H1 (cell line): ENCODE data around the gene MRPS5. TPM values are rescaled to one million over a fixed set of nuclear protein-coding genes. Genes with fewer than 3 reads are reported as not detected.

Experiments used
- CTCF ChIA-PET: fragments of 300-600 bp; sonication (Branson Sonifier 250); formaldehyde crosslinking; loops from one replicate; lab custom pipeline; 2021; ENCODE audit not compliant: partially characterized antibody; lab: Charles Lee
- POLR2A ChIA-PET: fragments of 300-600 bp; sonication (Branson Sonifier 250); formaldehyde crosslinking; loops from one replicate; lab custom pipeline; 2021; ENCODE audit warnings: inconsistent platforms; ENCODE audit not compliant: partially characterized antibody; lab: Charles Lee
- DNase-seq, 2 experiments: peaks; one replicate each; pipeline versions ENCODE4 v3.0.0 to v3.0.0-alpha.2; 2010 to 2022; ENCODE audit warnings: low spot score in 2 of 2, low read depth in 1 of 2, mixed read lengths in 1 of 2
- FAIRE-seq: peaks from 2 replicates; lab custom pipeline; 2011; peaks lifted over from hg19 to GRCh38; lab: Jason Lieb, UNC
- H2AFZ ChIP-seq: 2 replicates; pipeline ENCODE4 v1.8.1; 2012; ENCODE audit warnings: low read length, inconsistent platforms
- H2AK5ac ChIP-seq: 2 replicates; pipeline ENCODE4 v1.6.1; 2013; ENCODE audit warnings: low read depth, low read length
- H2BK120ac ChIP-seq: replicated peaks from 2 replicates; pipeline ENCODE3; 2013; ENCODE audit warnings: low read depth, low read length, inconsistent platforms
- H2BK12ac ChIP-seq: 2 replicates; pipeline ENCODE4 v1.6.1; 2013; ENCODE audit warnings: low read depth, low read length
- H2BK15ac ChIP-seq: 2 replicates; pipeline ENCODE4 v1.6.1; 2013; ENCODE audit warnings: low read length
- H2BK20ac ChIP-seq: 2 replicates; pipeline ENCODE4 v1.6.1; 2013; ENCODE audit warnings: low read length
- H2BK5ac ChIP-seq: 2 replicates; pipeline ENCODE4 v1.6.1; 2013; ENCODE audit warnings: low read depth, low read length
- H3K14ac ChIP-seq: 2 replicates; pipeline ENCODE4 v1.6.1; 2013; ENCODE audit warnings: inconsistent platforms; ENCODE audit not compliant: insufficient read length
- H3K18ac ChIP-seq: 2 replicates; pipeline ENCODE4 v1.6.1; 2013; ENCODE audit warnings: low read length; ENCODE audit errors: extremely low read depth
- H3K23ac ChIP-seq: 2 replicates; pipeline ENCODE4 v1.6.1; 2013; ENCODE audit warnings: inconsistent platforms; ENCODE audit not compliant: insufficient read length
- H3K23me2 ChIP-seq: 2 replicates; pipeline ENCODE4 v1.6.1; 2013; ENCODE audit warnings: low read depth, low read length
- H3K27ac ChIP-seq: 2 replicates; pipeline ENCODE4 v1.6.1; 2011; ENCODE audit warnings: low read depth, low read length, inconsistent platforms
- H3K27me3 ChIP-seq, 4 experiments: replicated peaks in 1 of 4; 1 replicate in 1 of 4; 2 replicates in 3 of 4; pipeline versions ENCODE4 v1.6.1 to v1.8.1; 2011 to 2013; ENCODE audit warnings: low read length in 3 of 4, mild to moderate bottlenecking in 3 of 4, inconsistent platforms in 2 of 4, mixed read lengths in 2 of 4, moderate library complexity in 1 of 4; ENCODE audit not compliant: control insufficient read depth in 3 of 4, insufficient read depth in 3 of 4; ENCODE audit errors: extremely low read depth in 1 of 4
- H3K36me3 ChIP-seq, 4 experiments: 2 replicates each; pipeline versions ENCODE4 v1.6.1 to v1.8.1; 2011 to 2013; ENCODE audit warnings: mild to moderate bottlenecking in 4 of 4, low read length in 3 of 4, moderate library complexity in 2 of 4, control low read depth in 1 of 4, inconsistent platforms in 1 of 4; ENCODE audit not compliant: insufficient read depth in 4 of 4, control insufficient read depth in 2 of 4
- H3K4ac ChIP-seq: replicated peaks from 2 replicates; pipeline ENCODE3; 2013; ENCODE audit warnings: low read length, low read depth, mixed read lengths, inconsistent platforms; ENCODE audit not compliant: insufficient read length
- H3K4me1 ChIP-seq, 4 experiments: replicated peaks in 1 of 4; 1 replicate in 1 of 4; 2 replicates in 3 of 4; pipeline versions ENCODE4 v1.6.1 to v1.8.1; 2011 to 2013; ENCODE audit warnings: low read length in 3 of 4, inconsistent platforms in 2 of 4, mixed read lengths in 1 of 4; ENCODE audit not compliant: insufficient read depth in 4 of 4, control insufficient read depth in 3 of 4
- H3K4me2 ChIP-seq, 2 experiments: 2 replicates each; pipeline versions ENCODE4 v1.6.1 to v1.8.1; 2011 to 2013; ENCODE audit warnings: low read depth in 2 of 2, low read length in 2 of 2, control low read depth in 1 of 2, inconsistent platforms in 1 of 2, mild to moderate bottlenecking in 1 of 2; ENCODE audit not compliant: insufficient read depth in 1 of 2
- H3K4me3 ChIP-seq, 4 experiments: fragments of 200-600, 300-600 bp in 1 of 4; sonication (generic), shearing (Covaris generic), sonication (Bioruptor Twin) in 1 of 4; 2 replicates each; pipeline versions ENCODE4 v1.5.1 to v1.8.1; 2011 to 2016; ENCODE audit warnings: low read length in 4 of 4, low read depth in 3 of 4, control low read depth in 2 of 4, inconsistent platforms in 2 of 4, mild to moderate bottlenecking in 2 of 4, mixed read lengths in 1 of 4, moderate library complexity in 1 of 4; ENCODE audit not compliant: insufficient read depth in 2 of 4; ENCODE audit errors: extremely low read depth in 1 of 4
- H3K56ac ChIP-seq: replicated peaks from 2 replicates; pipeline ENCODE3; 2013; ENCODE audit warnings: low read depth, mild to moderate bottlenecking, mixed read lengths, low read length, inconsistent platforms; ENCODE audit not compliant: insufficient read length
- H3K79me1 ChIP-seq: 2 replicates; pipeline ENCODE4 v1.6.1; 2013; ENCODE audit warnings: low read depth, low read length, control low read depth
- H3K79me2 ChIP-seq, 2 experiments: 2 replicates each; pipeline versions ENCODE4 v1.6.1 to v1.8.1; 2012 to 2013; ENCODE audit warnings: low read length in 2 of 2, mild to moderate bottlenecking in 2 of 2, inconsistent platforms in 1 of 2; ENCODE audit not compliant: insufficient read depth in 2 of 2, control insufficient read depth in 1 of 2
- H3K9ac ChIP-seq, 4 experiments: replicated peaks in 1 of 4; 1 replicate in 1 of 4; 2 replicates in 3 of 4; pipeline versions ENCODE4 v1.6.1 to v1.8.1; 2011 to 2013; ENCODE audit warnings: low read depth in 3 of 4, low read length in 3 of 4, control low read depth in 2 of 4, mild to moderate bottlenecking in 2 of 4, moderate library complexity in 2 of 4, inconsistent platforms in 1 of 4; ENCODE audit errors: extremely low read depth in 1 of 4
- H3K9me3 ChIP-seq, 2 experiments: 2 replicates each; pipeline versions ENCODE4 v1.6.1 to v1.8.1; 2012 to 2013; ENCODE audit warnings: mild to moderate bottlenecking in 2 of 2, moderate library complexity in 2 of 2, control low read depth in 1 of 2, inconsistent platforms in 1 of 2, low read depth in 1 of 2, low read length in 1 of 2, mixed read lengths in 1 of 2; ENCODE audit not compliant: insufficient read depth in 2 of 2
- H4K20me1 ChIP-seq, 2 experiments: replicated peaks in 1 of 2; 2 replicates each; pipeline versions ENCODE3 to v1.8.1; 2011 to 2013; ENCODE audit warnings: inconsistent platforms in 2 of 2, low read length in 2 of 2, mild to moderate bottlenecking in 1 of 2; ENCODE audit not compliant: insufficient read depth in 2 of 2, control insufficient read depth in 1 of 2
- H4K5ac ChIP-seq: 2 replicates; pipeline ENCODE4 v1.6.1; 2013; ENCODE audit warnings: low read length, low read depth, mixed read lengths, inconsistent platforms; ENCODE audit not compliant: insufficient read length
- H4K8ac ChIP-seq: 2 replicates; pipeline ENCODE4 v1.8.0; 2013; ENCODE audit warnings: mild to moderate bottlenecking, moderate library complexity, low read length, inconsistent platforms; ENCODE audit not compliant: insufficient read depth; ENCODE audit errors: extremely low read depth
- H4K91ac ChIP-seq: replicated peaks from 2 replicates; pipeline ENCODE3; 2013; ENCODE audit warnings: low read length, mixed read lengths, inconsistent platforms; ENCODE audit not compliant: insufficient read length
- WGBS, 2 experiments: shearing (Covaris generic) in 1 of 2; methylation state at CpG; one replicate each; pipeline versions ENCODE4 v1.1.6 to v1.1.7; 2013 to 2015; ENCODE audit warnings: low lambda C conversion rate in 2 of 2, mixed read lengths in 2 of 2, inconsistent platforms in 1 of 2, low coverage in 1 of 2, missing lambda C conversion rate in 1 of 2; ENCODE audit not compliant: insufficient replicate concordance in 2 of 2, insufficient coverage in 1 of 2, insufficient read length in 1 of 2; ENCODE audit errors: extremely low coverage in 1 of 2, missing lambda C conversion rate in 1 of 2; 5-methylcytosine and 5-hydroxymethylcytosine counted together
- polyA plus RNA-seq, 7 experiments: library from polyadenylated mRNA; depleted of rRNA in 3 of 7; stranded (reverse) in 5 of 7; unstranded in 2 of 7; fragments of >200 nt in 5 of 7; fragments of 200-250 nt in 2 of 7; gene quantifications; 1 replicate in 5 of 7; 2 replicates in 1 of 7; 4 replicates in 1 of 7; pipeline versions ENCODE4 v1.2.1 to v1.2.3, GENCODE V29; 2011 to 2013; ENCODE audit warnings: missing spikeins in 2 of 7, mixed read lengths in 2 of 7
- total RNA-seq: library from RNA; stranded (reverse); fragmentation: NEBNext Ultra II Directional; extraction: Animal tissue kit (Norgen Biotek cat#: 25700); gene quantifications from 2 replicates; pipeline ENCODE4 v1.2.1, GENCODE V29; 2021
- TF ChIP-seq, protein P1 (sequence below), 3 experiments: IDR thresholded peaks; 1 replicate in 2 of 3; 2 replicates in 1 of 3; pipeline versions ENCODE4 v1.5.1 to v1.6.1; 2011; ENCODE audit warnings: low read length in 3 of 3, mild to moderate bottlenecking in 3 of 3, inconsistent platforms in 2 of 3, low read depth in 1 of 3, moderate library complexity in 1 of 3; ENCODE audit not compliant: insufficient read depth in 1 of 3; ENCODE audit errors: control extremely low read depth in 1 of 3

MRPS5 gene
- total and polyA plus RNA-seq, 2 of the 8 experiments (the other 6 are each of a cell fraction or from before 2014, with no cell fraction given), result 36.7 to 53.0 TPM

GRCh38 chr2:95082477-95082876, 39.1 kb downstream of the MRPS5 start:
- no peak overlapping the region for H3K56ac ChIP-seq
- 0 out of 2 replicates have a peak, but pooled peaks cover 4% of the 10 kb centered on the region for H3K23me2 ChIP-seq
- no peak overlapping the region for H2AFZ ChIP-seq
- H3K4ac ChIP-seq, result no peak overlapping the region
- FAIRE-seq (no peak), DNase-seq (no peak)
- H2AK5ac ChIP-seq, result no peak overlapping the region
- H3K27ac ChIP-seq, result no peak overlapping the region
- no peaks in the 10 kb centered on the region for H3K9me3 ChIP-seq
- no peak overlapping the region for H2BK15ac ChIP-seq
- TF ChIP-seq, protein P1, sequence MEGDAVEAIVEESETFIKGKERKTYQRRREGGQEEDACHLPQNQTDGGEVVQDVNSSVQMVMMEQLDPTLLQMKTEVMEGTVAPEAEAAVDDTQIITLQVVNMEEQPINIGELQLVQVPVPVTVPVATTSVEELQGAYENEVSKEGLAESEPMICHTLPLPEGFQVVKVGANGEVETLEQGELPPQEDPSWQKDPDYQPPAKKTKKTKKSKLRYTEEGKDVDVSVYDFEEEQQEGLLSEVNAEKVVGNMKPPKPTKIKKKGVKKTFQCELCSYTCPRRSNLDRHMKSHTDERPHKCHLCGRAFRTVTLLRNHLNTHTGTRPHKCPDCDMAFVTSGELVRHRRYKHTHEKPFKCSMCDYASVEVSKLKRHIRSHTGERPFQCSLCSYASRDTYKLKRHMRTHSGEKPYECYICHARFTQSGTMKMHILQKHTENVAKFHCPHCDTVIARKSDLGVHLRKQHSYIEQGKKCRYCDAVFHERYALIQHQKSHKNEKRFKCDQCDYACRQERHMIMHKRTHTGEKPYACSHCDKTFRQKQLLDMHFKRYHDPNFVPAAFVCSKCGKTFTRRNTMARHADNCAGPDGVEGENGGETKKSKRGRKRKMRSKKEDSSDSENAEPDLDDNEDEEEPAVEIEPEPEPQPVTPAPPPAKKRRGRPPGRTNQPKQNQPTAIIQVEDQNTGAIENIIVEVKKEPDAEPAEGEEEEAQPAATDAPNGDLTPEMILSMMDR (IDR thresholded peaks at IDR 0.05; ENCODE audit: control extremely low read depth in 1 of 3, insufficient read depth in 1 of 3, low read depth in 1 of 3, low read length in 3 of 3), result no peak
- H3K23ac ChIP-seq, result no peak overlapping the region
- no peak overlapping the region for H4K5ac ChIP-seq
- H4K91ac ChIP-seq, result no peak overlapping the region
- H2BK12ac ChIP-seq, result no peak overlapping the region
- ChIA-PET POLR2A (interaction anchor here (0.9 kb wide), 1 partner anchor 8 kb away, joined by 3 read pairs; no protein-coding TSS in a partner anchor), CTCF (no interaction called here)
- H3K36me3 ChIP-seq, result peaks cover 0 to 4% (median 0%) of the 10 kb centered on the region in 4 experiments; a peak in 2 of 8 replicates
- no peak overlapping the region for H3K14ac ChIP-seq
- H3K79me1 ChIP-seq, result no peaks in the 10 kb centered on the region
- no peak overlapping the region for H3K18ac ChIP-seq
- no peak overlapping the region for H2BK120ac ChIP-seq
- peaks cover 0 to 8% (median 5%) of the 10 kb centered on the region in 4 experiments; a peak in 6 of 7 replicates for H3K4me1 ChIP-seq
- H3K4me3 ChIP-seq, result no peak overlapping the region
- H3K9ac ChIP-seq, result no peak overlapping the region
- WGBS, 2 experiments, result 91% methylated on average over 2 of the region's 2 CpGs; no CpG with 5 or more reads in 1 of the 2 experiments
- no peaks in the 10 kb centered on the region for H3K79me2 ChIP-seq
- no peak overlapping the region for H2BK5ac ChIP-seq
- H3K27me3 ChIP-seq, result peaks cover 0 to 8% (median 6%) of the 10 kb centered on the region in 4 experiments; a peak in 4 of 7 replicates
- H4K20me1 ChIP-seq, result no peaks in the 10 kb centered on the region
- no peak overlapping the region for H3K4me2 ChIP-seq
- no peak overlapping the region for H2BK20ac ChIP-seq
- no peak overlapping the region for H4K8ac ChIP-seq
